H9 (cell line): ENCODE measurements around the gene MTA3. TPM values are rescaled to one million over a fixed set of nuclear protein-coding genes. Genes with fewer than 3 reads are reported as not detected.
A peak's percentile ranks its signal among the peaks of the same experiment; 100 is the strongest.

ENCODE experiments used
- DNase-seq: peaks from one replicate; pipeline ENCODE4 v3.0.0-alpha.2; 2017
- H2AFZ ChIP-seq: one replicate; pipeline ENCODE4 v1.6.1; 2013; ENCODE audit warnings: mild to moderate bottlenecking, low read length, control low read depth, moderate library complexity
- H2AK5ac ChIP-seq: 2 replicates; pipeline ENCODE4 v1.6.1; 2013; ENCODE audit warnings: low read length, control low read depth, mixed read lengths; ENCODE audit not compliant: insufficient read length
- H2BK120ac ChIP-seq: one replicate; pipeline ENCODE4 v1.6.1; 2013; ENCODE audit warnings: low read depth, mild to moderate bottlenecking, low read length, control low read depth, inconsistent platforms; ENCODE audit not compliant: poor library complexity, severe bottlenecking
- H2BK12ac ChIP-seq: 2 replicates; pipeline ENCODE4 v1.6.1; 2013; ENCODE audit warnings: low read length, control low read depth, mixed read lengths, low read depth; ENCODE audit not compliant: insufficient read length
- H2BK15ac ChIP-seq: 2 replicates; pipeline ENCODE4 v1.6.1; 2013; ENCODE audit warnings: low read depth, low read length, control low read depth
- H2BK20ac ChIP-seq: one replicate; pipeline ENCODE4 v1.6.1; 2013; ENCODE audit warnings: low read depth, mild to moderate bottlenecking, low read length, control low read depth, inconsistent platforms; ENCODE audit not compliant: poor library complexity, severe bottlenecking
- H2BK5ac ChIP-seq: 2 replicates; pipeline ENCODE4 v1.6.1; 2013; ENCODE audit warnings: low read length, control low read depth, mixed read lengths; ENCODE audit not compliant: insufficient read length
- H3K14ac ChIP-seq: 2 replicates; pipeline ENCODE4 v1.6.1; 2013; ENCODE audit warnings: low read length, control low read depth; ENCODE audit not compliant: insufficient read depth
- H3K18ac ChIP-seq: 2 replicates; pipeline ENCODE4 v1.6.1; 2013; ENCODE audit warnings: low read depth, mild to moderate bottlenecking, mixed read lengths, low read length, control low read depth; ENCODE audit not compliant: insufficient read length
- H3K23ac ChIP-seq: 2 replicates; pipeline ENCODE4 v1.6.1; 2013; ENCODE audit warnings: low read length, control low read depth, mixed read lengths, low read depth; ENCODE audit not compliant: insufficient read length
- H3K23me2 ChIP-seq: 2 replicates; pipeline ENCODE4 v1.6.1; 2013; ENCODE audit warnings: low read depth, mild to moderate bottlenecking, mixed read lengths, low read length, control low read depth; ENCODE audit not compliant: insufficient read length, poor library complexity, severe bottlenecking
- H3K27ac ChIP-seq: 2 replicates; pipeline ENCODE4 v1.5.1; 2013; ENCODE audit warnings: low read length, control low read depth, mixed read lengths, low read depth; ENCODE audit not compliant: insufficient read length
- H3K27me3 ChIP-seq: 2 replicates; pipeline ENCODE4 v1.6.1; 2013; ENCODE audit warnings: low read length, control low read depth, inconsistent platforms; ENCODE audit not compliant: insufficient read depth
- H3K4ac ChIP-seq: 2 replicates; pipeline ENCODE4 v1.6.1; 2013; ENCODE audit warnings: low read depth, mild to moderate bottlenecking, control low read depth, inconsistent platforms, low read length, moderate library complexity
- H3K4me1 ChIP-seq: 2 replicates; pipeline ENCODE4 v1.6.1; 2013; ENCODE audit warnings: low read length, control low read depth, inconsistent platforms; ENCODE audit not compliant: insufficient read depth
- H3K4me2 ChIP-seq: 2 replicates; pipeline ENCODE4 v1.6.1; 2013; ENCODE audit warnings: low read length, control low read depth, mixed read lengths; ENCODE audit not compliant: insufficient read length, insufficient read depth
- H3K56ac ChIP-seq: 2 replicates; pipeline ENCODE4 v1.6.1; 2013; ENCODE audit warnings: low read depth, mild to moderate bottlenecking, mixed read lengths, low read length, control low read depth; ENCODE audit not compliant: insufficient read length
- H3K79me1 ChIP-seq: 2 replicates; pipeline ENCODE4 v1.6.1; 2013; ENCODE audit warnings: low read depth, mild to moderate bottlenecking, moderate library complexity, low read length, control low read depth, inconsistent platforms; ENCODE audit not compliant: insufficient read depth, poor library complexity, severe bottlenecking
- H3K79me2 ChIP-seq: 2 replicates; pipeline ENCODE4 v1.6.1; 2013; ENCODE audit warnings: low read length, control low read depth, inconsistent platforms; ENCODE audit not compliant: insufficient read depth
- H3K9ac ChIP-seq: 2 replicates; pipeline ENCODE4 v1.6.1; 2013; ENCODE audit warnings: low read length, control low read depth, mixed read lengths; ENCODE audit not compliant: insufficient read length; ENCODE audit errors: extremely low read depth
- H3K9me3 ChIP-seq: one replicate; pipeline ENCODE4 v1.6.1; 2013; ENCODE audit warnings: low read depth, low read length, inconsistent platforms; ENCODE audit not compliant: control insufficient read depth
- H3T11ph ChIP-seq: one replicate; pipeline ENCODE4 v1.6.1; 2013; ENCODE audit warnings: mild to moderate bottlenecking, low read length, control low read depth, inconsistent platforms
- H4K20me1 ChIP-seq: one replicate; pipeline ENCODE4 v1.6.1; 2013; ENCODE audit not compliant: control insufficient read depth, insufficient read length, insufficient read depth
- H4K5ac ChIP-seq: 2 replicates; pipeline ENCODE4 v1.6.1; 2013; ENCODE audit warnings: low read depth, mild to moderate bottlenecking, mixed read lengths, low read length, control low read depth; ENCODE audit not compliant: insufficient read length
- H4K8ac ChIP-seq: replicated peaks from 2 replicates; pipeline ENCODE4 v1.6.1; 2013; ENCODE audit warnings: low read length, control low read depth, mixed read lengths, low read depth; ENCODE audit not compliant: insufficient read length
- H4K91ac ChIP-seq: 2 replicates; pipeline ENCODE4 v1.6.1; 2013; ENCODE audit warnings: low read depth, mild to moderate bottlenecking, moderate library complexity, mixed read lengths, low read length, control low read depth; ENCODE audit not compliant: insufficient read length
- H3K27ac Mint-ChIP-seq, 3 experiments: 2 replicates in 2 of 3; 3 replicates in 1 of 3; pipeline ENCODE4 v1.8.0; 2020 to 2021; ENCODE audit warnings: mixed read lengths in 3 of 3, mild to moderate bottlenecking in 1 of 3, moderate library complexity in 1 of 3
- H3K27me3 Mint-ChIP-seq: 2 replicates; pipeline ENCODE4 v1.8.0; 2021; ENCODE audit warnings: low read depth, mild to moderate bottlenecking, moderate library complexity, mixed read lengths
- H3K36me3 Mint-ChIP-seq, 3 experiments: 2 replicates in 2 of 3; 3 replicates in 1 of 3; pipeline ENCODE4 v1.8.0; 2020 to 2021; ENCODE audit warnings: low read depth in 3 of 3, mixed read lengths in 3 of 3; ENCODE audit not compliant: insufficient read depth in 1 of 3
- H3K4me1 Mint-ChIP-seq, 2 experiments: 2 replicates each; pipeline ENCODE4 v1.8.0; 2020; ENCODE audit warnings: mixed read lengths in 2 of 2
- H3K4me3 Mint-ChIP-seq, 2 experiments: 2 replicates in 1 of 2; 3 replicates in 1 of 2; pipeline ENCODE4 v1.8.0; 2020 to 2021; ENCODE audit warnings: mild to moderate bottlenecking in 2 of 2, mixed read lengths in 2 of 2, moderate library complexity in 1 of 2
- H3K9me3 Mint-ChIP-seq, 2 experiments: 2 replicates in 1 of 2; 3 replicates in 1 of 2; pipeline ENCODE4 v1.8.0; 2020; ENCODE audit warnings: mild to moderate bottlenecking in 2 of 2, mixed read lengths in 2 of 2, moderate library complexity in 1 of 2
- CTCF ChIP-seq: fragments of 200-600 bp; sonication (generic); conservative IDR thresholded peaks from 3 replicates; pipeline ENCODE4 v1.8.0; 2021; ENCODE audit warnings: antibody characterized with exemption, mild to moderate bottlenecking
- WGBS: extraction: QIAGEN DNeasy Blood & Tissue Kit; methylation state at CpG from one replicate; pipeline ENCODE4 v1.1.7; 2013; ENCODE audit warnings: missing lambda C conversion rate, low lambda C conversion rate, mixed read lengths; ENCODE audit not compliant: insufficient read length; ENCODE audit errors: extremely low coverage; 5-methylcytosine and 5-hydroxymethylcytosine counted together
- total RNA-seq: library from RNA; stranded (reverse); gene quantifications from 2 replicates; pipeline ENCODE4 v1.2.1, GENCODE V29; 2021

Gene MTA3
- total RNA-seq, 1 experiment from 2014 or later: 253 TPM

GRCh38 chr2:42639340-42640077 is 71.1 kb downstream of the MTA3 start:
- Histone ChIP-seq H3T11ph (no peak overlapping the region), H4K91ac (no peak overlapping the region), H2BK12ac (no peak overlapping the region), H3K4me2 (no peak overlapping the region), H3K79me1 (peaks cover 16% of the 10 kb centered on the region), H3K56ac (no peak overlapping the region), H3K9me3 (no peaks in the 10 kb centered on the region), H3K18ac (no peak overlapping the region), H2BK20ac (no peak overlapping the region), H3K27ac (no peak overlapping the region), H3K79me2 (peaks cover 2% of the 10 kb centered on the region; the same call in 1 of the 2 replicates), H2BK5ac (no peak overlapping the region), H2AK5ac (no peak overlapping the region), H2BK120ac (no peak overlapping the region), H3K4me1 (no peaks in the 10 kb centered on the region), H3K27me3 (no peaks in the 10 kb centered on the region), H4K20me1 (no peaks in the 10 kb centered on the region), H3K23me2 (no peaks in the 10 kb centered on the region), H4K8ac (no peak overlapping the region), H4K5ac (no peak overlapping the region), H3K23ac (no peak overlapping the region), H3K4ac (no peak overlapping the region), H3K14ac (no peak overlapping the region), H2BK15ac (no peak overlapping the region), H2AFZ (no peak overlapping the region), H3K9ac (no peak overlapping the region)
- peaks cover 25 to 37% of the 10 kb centered on the region in 2 experiments for H3K4me1 Mint-ChIP-seq
- peaks cover 17 to 50% (median 42%) of the 10 kb centered on the region in 3 experiments; a peak in 6 of 7 replicates for H3K36me3 Mint-ChIP-seq
- no peaks in the 10 kb centered on the region for H3K9me3 Mint-ChIP-seq
- no peak overlapping the region for H3K4me3 Mint-ChIP-seq
- no peaks in the 10 kb centered on the region; the same call in 1 of the 2 replicates for H3K27me3 Mint-ChIP-seq
- DNase-seq: no peak
- WGBS: no CpG with 5 or more reads among the region's 5 CpGs
- no peak for TF ChIP-seq CTCF
- peak overlapping the region in 2 of 3 experiments; percentile 19 to 90; a peak in 3 of 7 replicates for H3K27ac Mint-ChIP-seq
